Measurements from ENCODE around the gene KRTAP4-6.
"Not testable (repeated sequence)": the region's sequence is repeated elsewhere in the genome, so short reads cannot be mapped to it uniquely, and the experiment has no call there.

Gene KRTAP4-6

GRCh38 chr17:41103896-41104295 lies 36.4 kb downstream of the KRTAP4-6 start:
- TF ChIP-seq, protein P1, sequence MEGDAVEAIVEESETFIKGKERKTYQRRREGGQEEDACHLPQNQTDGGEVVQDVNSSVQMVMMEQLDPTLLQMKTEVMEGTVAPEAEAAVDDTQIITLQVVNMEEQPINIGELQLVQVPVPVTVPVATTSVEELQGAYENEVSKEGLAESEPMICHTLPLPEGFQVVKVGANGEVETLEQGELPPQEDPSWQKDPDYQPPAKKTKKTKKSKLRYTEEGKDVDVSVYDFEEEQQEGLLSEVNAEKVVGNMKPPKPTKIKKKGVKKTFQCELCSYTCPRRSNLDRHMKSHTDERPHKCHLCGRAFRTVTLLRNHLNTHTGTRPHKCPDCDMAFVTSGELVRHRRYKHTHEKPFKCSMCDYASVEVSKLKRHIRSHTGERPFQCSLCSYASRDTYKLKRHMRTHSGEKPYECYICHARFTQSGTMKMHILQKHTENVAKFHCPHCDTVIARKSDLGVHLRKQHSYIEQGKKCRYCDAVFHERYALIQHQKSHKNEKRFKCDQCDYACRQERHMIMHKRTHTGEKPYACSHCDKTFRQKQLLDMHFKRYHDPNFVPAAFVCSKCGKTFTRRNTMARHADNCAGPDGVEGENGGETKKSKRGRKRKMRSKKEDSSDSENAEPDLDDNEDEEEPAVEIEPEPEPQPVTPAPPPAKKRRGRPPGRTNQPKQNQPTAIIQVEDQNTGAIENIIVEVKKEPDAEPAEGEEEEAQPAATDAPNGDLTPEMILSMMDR (conservative IDR thresholded peaks at IDR 0.05; ENCODE audit: low read depth): no peak
- POLR2A ChIA-PET (ENCODE audit: low non-redundant PET): no interaction called here
- no peak overlapping the region for H3K27ac ChIP-seq

GRCh38 chr17:41101586-41102259 lies 38.6 kb downstream of the KRTAP4-6 start, which contains the start of gene KRTAP4-16:
KRTAP4-16 (minus strand) TSS chr17:41102209; CDS start chr17:41102209, 0 bp downstream.
- TF ChIP-seq, protein P1 (conservative IDR thresholded peaks at IDR 0.05; ENCODE audit: low read depth): no peak
- POLR2A ChIA-PET (ENCODE audit: low non-redundant PET): no interaction called here
- CTCF ChIA-PET: no interaction called here
- DNase-seq (ENCODE audit: low spot score): no peak
- no peak within 1 kb of the TSS for H3K27ac ChIP-seq

More at GRCh38 chr17:41103896-41104295, 36.4 kb downstream of the KRTAP4-6 start:
- DNase-seq (ENCODE audit: low spot score): no peak
- CTCF ChIA-PET: no interaction called here

- DNase-seq (ENCODE audit: low spot score): peak; percentile 46
- H3K27ac ChIP-seq, CTCF ChIA-PET: not testable (repeated sequence)
- POLR2A ChIA-PET (ENCODE audit: low non-redundant PET): interaction anchor here (0.6 kb wide), 1 partner anchor 157 kb away, joined by 3 read pairs; no protein-coding TSS in a partner anchor
Measured at GRCh38 chr17:41099682-41100480, 40.5 kb downstream of the KRTAP4-6 start.

DNA sequence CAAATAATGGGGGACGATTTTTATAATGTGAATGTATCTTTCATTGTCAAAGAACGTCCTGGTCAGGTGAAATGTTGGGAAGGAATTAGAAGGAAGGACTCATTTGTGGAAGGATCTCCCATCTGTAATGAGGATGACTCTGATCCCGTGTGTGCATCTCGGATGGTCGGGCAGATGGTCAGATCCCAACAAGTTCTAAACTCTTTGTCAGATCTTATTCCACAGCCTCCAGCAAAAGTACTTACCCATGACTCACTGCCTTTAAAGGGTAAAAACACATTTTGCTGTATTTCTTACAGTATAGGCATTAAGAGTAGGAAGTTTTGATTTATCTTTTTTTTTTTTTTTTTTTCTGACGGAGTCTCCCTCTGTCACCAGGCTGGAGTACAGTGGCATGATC lies 41.9 kb downstream of the KRTAP4-6 start:
- POLR2A ChIA-PET (ENCODE audit: low non-redundant PET): no interaction called here
- CTCF ChIA-PET: no interaction called here
- peak overlapping the region; percentile 53; the same call in 1 of the 2 replicates for H3K27ac ChIP-seq

GRCh38 chr17:41098042-41098441 lies 42.3 kb downstream of the KRTAP4-6 start, which contains the start of gene KRTAP4-8:
KRTAP4-8 (minus strand) TSS chr17:41098142; CDS start chr17:41098084, 58 bp downstream.
- H3K27ac ChIP-seq: peak within 1 kb of the TSS; percentile 53; the same call in 1 of the 2 replicates
- TF ChIP-seq, protein P1 (conservative IDR thresholded peaks at IDR 0.05; ENCODE audit: low read depth): no peak
- no peak for DNase-seq (ENCODE audit: low spot score)
- CTCF ChIA-PET: no interaction called here
- POLR2A ChIA-PET (ENCODE audit: low non-redundant PET): no interaction called here

More for the DNA sequence above, 41.9 kb downstream of the KRTAP4-6 start:
- TF ChIP-seq, protein P1 (conservative IDR thresholded peaks at IDR 0.05; ENCODE audit: low read depth): no peak
- peak; percentile 23 for DNase-seq (ENCODE audit: low spot score)

DNA sequence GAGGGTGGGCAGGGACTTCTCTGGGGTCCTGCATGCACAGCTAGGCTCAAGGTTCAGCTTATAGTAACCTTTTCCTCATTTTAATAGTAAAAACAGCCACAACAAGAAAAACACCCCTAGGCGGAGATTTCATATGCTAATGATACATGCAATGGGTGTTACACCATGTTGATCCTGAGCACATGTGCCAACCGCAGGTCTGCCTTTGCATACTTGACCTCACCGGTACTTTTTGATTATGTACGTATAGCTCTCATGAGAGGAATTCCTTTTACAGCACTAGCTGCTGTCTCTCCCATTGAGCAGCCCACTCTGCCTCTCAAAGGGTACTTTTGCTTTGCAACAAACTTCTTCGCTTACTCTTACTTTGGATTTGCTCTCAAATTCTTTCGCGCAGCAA lies 44.3 kb downstream of the KRTAP4-6 start:
- DNase-seq (ENCODE audit: low spot score): no peak
- POLR2A ChIA-PET (ENCODE audit: low non-redundant PET): no interaction called here

More for the DNA sequence above, 44.3 kb downstream of the KRTAP4-6 start:
- no peak overlapping the region for H3K27ac ChIP-seq
- TF ChIP-seq, protein P1 (conservative IDR thresholded peaks at IDR 0.05; ENCODE audit: low read depth): no peak
- CTCF ChIA-PET: no interaction called here

Data from RWPE1 (cell line).